OCI-LY3 (cell line): ENCODE measurements around the gene ID2.

Experiments used
- H2AFZ ChIP-seq: fragments of 200-600, 300-600 bp; shearing (Covaris generic); 2 replicates; pipeline ENCODE4 v1.6.0; 2014; ENCODE audit warnings: antibody characterized with exemption, low read depth, low read length
- H3K27ac ChIP-seq: fragments of 200-600, 300-600 bp; sonication (generic); 2 replicates; pipeline ENCODE4 v1.5.1; 2014; ENCODE audit warnings: mild to moderate bottlenecking, low read length, moderate library complexity, mixed read lengths
- H3K27me3 ChIP-seq: fragments of 200-600, 300-600 bp; sonication (generic); 2 replicates; pipeline ENCODE4 v1.6.1; 2014; ENCODE audit warnings: low read depth, low read length, mixed read lengths
- H3K36me3 ChIP-seq: fragments of 200-600, 300-600 bp; sonication (generic); replicated peaks from 2 replicates; pipeline ENCODE3; 2014; ENCODE audit warnings: low read depth, low read length, mixed read lengths
- H3K4me1 ChIP-seq: fragments of 300-600, 200-600 bp; sonication (generic); 2 replicates; pipeline ENCODE4 v1.6.1; 2014; ENCODE audit warnings: low read length, mixed read lengths
- H3K4me2 ChIP-seq: fragments of 200-600, 300-600 bp; sonication (generic); 2 replicates; pipeline ENCODE4 v1.6.1; 2014; ENCODE audit warnings: low read length, mixed read lengths
- H3K4me3 ChIP-seq: fragments of 300-600, 200-600 bp; sonication (generic); 2 replicates; pipeline ENCODE4 v1.5.1; 2014; ENCODE audit warnings: antibody characterized with exemption, mild to moderate bottlenecking, low read length, moderate library complexity
- H3K79me2 ChIP-seq: fragments of 300-600, 200-600 bp; shearing (Covaris generic); 2 replicates; pipeline ENCODE4 v1.6.1; 2014; ENCODE audit warnings: mild to moderate bottlenecking, low read length, mixed read lengths
- H3K9ac ChIP-seq: fragments of 300-600, 200-600 bp; shearing (Covaris generic); 2 replicates; pipeline ENCODE4 v1.6.0; 2014; ENCODE audit warnings: mild to moderate bottlenecking, low read length, moderate library complexity
- H3K9me3 ChIP-seq: fragments of 200-600, 300-600 bp; shearing (Covaris generic); 2 replicates; pipeline ENCODE4 v1.6.1; 2014; ENCODE audit warnings: low read length, mixed read lengths; ENCODE audit not compliant: insufficient read depth
- H4K20me1 ChIP-seq: fragments of 200-600, 300-600 bp; sonication (generic); 2 replicates; pipeline ENCODE4 v1.6.1; 2016; ENCODE audit warnings: low read length, mixed read lengths; ENCODE audit not compliant: insufficient read depth
- EZH2phosphoT487 ChIP-seq: fragments of 200-600 bp; shearing (Covaris generic); IDR thresholded peaks from 2 replicates; pipeline ENCODE4 v1.6.1; 2018; ENCODE audit warnings: antibody characterized with exemption, mixed run types, low read depth
- TF ChIP-seq, protein P1 (sequence below): fragments of 200-600, 300-600 bp; sonication (generic); IDR thresholded peaks from 2 replicates; pipeline ENCODE4 v1.5.1; 2014; ENCODE audit warnings: antibody characterized with exemption, low read length, low read depth

The ID2 gene

GRCh38 chr2:8646731-8647461 is 35.0 kb upstream of the ID2 start:
- Histone ChIP-seq H2AFZ (no peak overlapping the region), H3K9me3 (peaks cover 6% of the 10 kb centered on the region), H3K79me2 (no peaks in the 10 kb centered on the region), H3K4me1 (no peaks in the 10 kb centered on the region), H3K9ac (no peak overlapping the region), H4K20me1 (no peaks in the 10 kb centered on the region), H3K27me3 (no peaks in the 10 kb centered on the region), H3K27ac (no peak overlapping the region), H3K36me3 (no peaks in the 10 kb centered on the region), H3K4me3 (no peak overlapping the region), H3K4me2 (no peak overlapping the region)
- TF ChIP-seq, protein P1, sequence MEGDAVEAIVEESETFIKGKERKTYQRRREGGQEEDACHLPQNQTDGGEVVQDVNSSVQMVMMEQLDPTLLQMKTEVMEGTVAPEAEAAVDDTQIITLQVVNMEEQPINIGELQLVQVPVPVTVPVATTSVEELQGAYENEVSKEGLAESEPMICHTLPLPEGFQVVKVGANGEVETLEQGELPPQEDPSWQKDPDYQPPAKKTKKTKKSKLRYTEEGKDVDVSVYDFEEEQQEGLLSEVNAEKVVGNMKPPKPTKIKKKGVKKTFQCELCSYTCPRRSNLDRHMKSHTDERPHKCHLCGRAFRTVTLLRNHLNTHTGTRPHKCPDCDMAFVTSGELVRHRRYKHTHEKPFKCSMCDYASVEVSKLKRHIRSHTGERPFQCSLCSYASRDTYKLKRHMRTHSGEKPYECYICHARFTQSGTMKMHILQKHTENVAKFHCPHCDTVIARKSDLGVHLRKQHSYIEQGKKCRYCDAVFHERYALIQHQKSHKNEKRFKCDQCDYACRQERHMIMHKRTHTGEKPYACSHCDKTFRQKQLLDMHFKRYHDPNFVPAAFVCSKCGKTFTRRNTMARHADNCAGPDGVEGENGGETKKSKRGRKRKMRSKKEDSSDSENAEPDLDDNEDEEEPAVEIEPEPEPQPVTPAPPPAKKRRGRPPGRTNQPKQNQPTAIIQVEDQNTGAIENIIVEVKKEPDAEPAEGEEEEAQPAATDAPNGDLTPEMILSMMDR = no peak
- no peak for TF ChIP-seq EZH2phosphoT487

- Histone ChIP-seq H3K27ac (no peak overlapping the region), H4K20me1 (no peaks in the 10 kb centered on the region), H3K27me3 (no peaks in the 10 kb centered on the region), H3K4me3 (no peak overlapping the region), H3K9ac (no peak overlapping the region), H3K9me3 (peaks cover 6% of the 10 kb centered on the region), H3K79me2 (no peaks in the 10 kb centered on the region), H3K36me3 (no peaks in the 10 kb centered on the region), H3K4me1 (peaks cover under 1% of the 10 kb centered on the region; the same call in 1 of the 2 replicates), H2AFZ (no peak overlapping the region), H3K4me2 (no peak overlapping the region)
- TF ChIP-seq EZH2phosphoT487 = no peak
- TF ChIP-seq, protein P1 = no peak
These were observed 34.4 kb upstream of the ID2 start for GRCh38 chr2:8647462-8647857.

GRCh38 chr2:8648441-8649213 is 33.2 kb upstream of the ID2 start:
- Histone ChIP-seq H3K27ac (no peak overlapping the region), H3K4me2 (no peak overlapping the region), H3K9ac (no peak overlapping the region), H3K4me3 (no peak overlapping the region), H4K20me1 (no peaks in the 10 kb centered on the region), H2AFZ (no peak overlapping the region), H3K36me3 (no peaks in the 10 kb centered on the region), H3K9me3 (peaks cover 6% of the 10 kb centered on the region), H3K27me3 (no peaks in the 10 kb centered on the region), H3K79me2 (no peaks in the 10 kb centered on the region), H3K4me1 (peaks cover 12% of the 10 kb centered on the region)
- no peak for TF ChIP-seq EZH2phosphoT487
- TF ChIP-seq, protein P1 = no peak

DNA sequence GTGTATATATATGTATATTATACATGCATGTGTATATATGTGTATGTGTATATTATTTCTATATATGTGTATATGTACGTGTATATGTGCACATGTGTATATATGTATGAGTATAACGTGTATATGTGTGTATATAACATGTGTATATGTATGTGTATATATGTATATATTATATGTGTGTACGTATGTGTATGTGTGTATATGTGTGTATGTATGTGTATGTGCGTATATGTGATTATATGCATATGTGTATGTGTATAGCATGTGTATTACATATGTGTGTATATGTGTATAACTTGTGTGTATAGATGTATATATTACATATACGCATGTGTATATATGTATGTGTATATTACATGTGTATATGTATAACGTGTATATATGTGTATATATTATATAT is 32.1 kb upstream of the ID2 start:
- Histone ChIP-seq H3K36me3 (no peaks in the 10 kb centered on the region), H4K20me1 (no peaks in the 10 kb centered on the region), H3K79me2 (no peaks in the 10 kb centered on the region), H3K9ac (no peak overlapping the region), H3K4me2 (no peak overlapping the region), H2AFZ (no peak overlapping the region), H3K27ac (no peak overlapping the region), H3K27me3 (no peaks in the 10 kb centered on the region), H3K9me3 (peaks cover 6% of the 10 kb centered on the region), H3K4me1 (peaks cover 20% of the 10 kb centered on the region), H3K4me3 (no peak overlapping the region)
- TF ChIP-seq, protein P1 = no peak
- no peak for TF ChIP-seq EZH2phosphoT487
